NCI-H2196 (cell line): ENCODE data around the gene ZNF346.

ENCODE experiments used
- DNase-seq: peaks from one replicate; lab custom pipeline; 2025; ENCODE audit not compliant: unreplicated experiment; lab: John Stamatoyannopoulos, UW

ZNF346 gene

GRCh38 chr5:177064500-177065277 is 42.2 kb downstream of the ZNF346 start:
- no peak for DNase-seq

- DNase-seq: no peak
These were observed 43.0 kb downstream of the ZNF346 start for GRCh38 chr5:177065491-177065890.

GRCh38 chr5:177066224-177066623 is 43.7 kb downstream of the ZNF346 start:
- no peak for DNase-seq

GRCh38 chr5:177067503-177067902 is 45.0 kb downstream of the ZNF346 start:
- DNase-seq: no peak

- no peak for DNase-seq
These were observed 48.2 kb downstream of the ZNF346 start for GRCh38 chr5:177070536-177071191.

- peak; percentile 80 for DNase-seq
These were observed 49.3 kb downstream of the ZNF346 start for GRCh38 chr5:177071666-177072385.

GRCh38 chr5:177077335-177077734 is 54.8 kb downstream of the ZNF346 start:
- no peak for DNase-seq

- no peak for DNase-seq
These were observed 57.1 kb downstream of the ZNF346 start for GRCh38 chr5:177079606-177080005.

GRCh38 chr5:177080265-177080664 is 57.8 kb downstream of the ZNF346 start:
- no peak for DNase-seq

GRCh38 chr5:177081859-177082258 is 59.4 kb downstream of the ZNF346 start:
- no peak for DNase-seq

- DNase-seq: no peak
These were observed 60.9 kb downstream of the ZNF346 start for GRCh38 chr5:177083357-177083756.

- no peak for DNase-seq
These were observed 61.7 kb downstream of the ZNF346 start for GRCh38 chr5:177084175-177084574.

GRCh38 chr5:177085985-177086653 is 63.6 kb downstream of the ZNF346 start:
- DNase-seq: no peak

GRCh38 chr5:177086654-177087397 is 64.3 kb downstream of the ZNF346 start, which contains the start of gene FGFR4:
Gene FGFR4 (plus strand): TSS chr5:177086915. CDS start chr5:177089603, 2,688 bp downstream.
- peak; percentile 68 for DNase-seq

GRCh38 chr5:177087398-177088005 is 65.0 kb downstream of the ZNF346 start:
- no peak for DNase-seq

- DNase-seq: no peak
These were observed 66.6 kb downstream of the ZNF346 start for GRCh38 chr5:177089127-177089526.

- DNase-seq: no peak
These were observed 67.5 kb downstream of the ZNF346 start for GRCh38 chr5:177089825-177090641.

- no peak for DNase-seq
These were observed 68.3 kb downstream of the ZNF346 start for GRCh38 chr5:177090813-177091212.

- DNase-seq: no peak
These were observed 68.7 kb downstream of the ZNF346 start for GRCh38 chr5:177091232-177091631.
